Urothelium cell line (cell line): ENCODE data around the gene EPM2A.

Experiments used
- DNase-seq: peaks from one replicate; pipeline ENCODE4 v3.0.0; 2011; ENCODE audit warnings: low spot score, mixed read lengths
- FAIRE-seq: peaks from 2 replicates; lab custom pipeline; 2011; peaks lifted over from hg19 to GRCh38; lab: Jason Lieb, UNC

The EPM2A gene

DNA sequence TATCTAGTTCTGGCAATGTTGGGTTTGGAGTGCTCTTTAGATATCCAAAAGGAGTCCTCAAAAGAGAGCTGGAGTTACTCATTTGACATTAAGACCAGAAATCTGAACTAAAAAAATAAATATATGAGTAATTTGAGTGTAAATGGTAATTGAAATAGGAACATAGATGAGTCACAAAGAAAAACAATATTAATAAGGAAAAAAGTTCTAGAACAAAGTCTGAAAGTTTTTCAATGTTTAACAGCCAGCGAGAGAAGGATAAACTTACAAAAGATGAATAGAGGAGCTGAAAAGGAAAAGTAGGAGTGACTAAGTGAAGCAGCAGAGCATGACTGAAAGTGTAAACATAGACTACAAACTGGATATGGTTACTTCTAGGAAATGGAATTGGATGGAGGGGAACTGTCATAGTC is 46.8 kb downstream of the EPM2A start:
- DNase-seq (no peak), FAIRE-seq (no peak)

DNA sequence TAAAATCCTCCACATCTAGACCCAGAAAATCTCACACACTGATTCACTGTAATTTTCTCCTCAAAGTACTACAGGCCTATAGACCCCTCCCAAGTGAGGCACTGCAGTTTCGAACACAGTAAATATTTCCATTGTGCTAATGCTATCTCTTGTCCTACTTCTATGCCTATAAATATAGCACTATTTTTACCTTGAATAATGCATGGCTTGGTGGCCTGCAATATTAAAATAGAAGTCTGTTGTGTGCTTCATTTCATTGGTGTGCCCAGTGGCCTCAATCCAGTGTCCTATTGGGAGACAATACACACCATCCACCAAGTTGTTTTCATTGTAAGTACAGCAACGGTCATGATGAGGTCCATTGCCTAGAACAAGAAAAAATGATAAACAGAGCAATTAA is 49.4 kb downstream of the EPM2A start:
- no peak for DNase-seq
- FAIRE-seq: no peak

- DNase-seq (no peak), FAIRE-seq (no peak)
Observed at GRCh38 chr6:145681965-145682364, 53.4 kb downstream of the EPM2A start.

DNA sequence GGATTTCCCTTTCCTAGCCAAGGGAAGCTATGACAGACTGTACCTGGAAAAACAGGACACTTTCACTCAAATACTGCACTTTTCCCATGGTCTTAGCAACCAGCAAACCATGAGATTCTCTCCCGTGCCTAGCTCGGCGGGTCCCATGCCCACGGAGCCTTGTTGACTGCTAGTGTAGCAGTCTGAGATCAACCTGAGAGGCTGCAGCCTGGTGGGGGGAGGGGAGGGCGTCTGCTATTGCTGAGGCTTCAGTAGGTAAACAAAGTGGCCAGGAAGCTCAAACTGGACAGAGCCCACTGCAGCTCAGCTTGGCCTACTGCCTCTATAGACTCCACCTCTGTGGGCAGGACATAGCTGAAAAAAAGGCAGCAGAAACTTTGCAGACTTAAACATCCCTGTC is 61.8 kb downstream of the EPM2A start:
- DNase-seq (no peak), FAIRE-seq (no peak)

- FAIRE-seq: no peak
Observed at GRCh38 chr6:145670311-145670710, 65.0 kb downstream of the EPM2A start.

DNA sequence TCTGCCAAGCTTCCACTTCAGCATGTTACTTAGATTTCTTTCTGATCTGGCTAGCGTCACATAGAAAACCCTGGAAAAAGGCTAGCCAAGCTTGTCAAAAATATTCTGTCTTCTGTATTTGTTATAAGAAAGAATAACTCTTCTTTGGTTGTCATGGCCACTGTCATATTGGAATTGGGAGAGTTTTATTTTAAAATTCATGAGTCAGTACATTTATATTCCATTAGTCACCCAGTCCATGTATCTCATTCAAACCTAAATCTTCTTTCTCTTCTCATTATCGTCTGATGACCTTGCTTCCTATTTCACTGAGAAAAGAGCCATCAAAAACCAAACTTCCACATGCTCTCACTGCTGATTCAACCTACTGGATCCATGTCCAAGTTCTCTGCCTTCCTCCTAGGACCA is 65.7 kb downstream of the EPM2A start:
- FAIRE-seq: no peak
- DNase-seq: peak; percentile 16

More at GRCh38 chr6:145670311-145670710, 65.0 kb downstream of the EPM2A start:
- DNase-seq: no peak

DNA sequence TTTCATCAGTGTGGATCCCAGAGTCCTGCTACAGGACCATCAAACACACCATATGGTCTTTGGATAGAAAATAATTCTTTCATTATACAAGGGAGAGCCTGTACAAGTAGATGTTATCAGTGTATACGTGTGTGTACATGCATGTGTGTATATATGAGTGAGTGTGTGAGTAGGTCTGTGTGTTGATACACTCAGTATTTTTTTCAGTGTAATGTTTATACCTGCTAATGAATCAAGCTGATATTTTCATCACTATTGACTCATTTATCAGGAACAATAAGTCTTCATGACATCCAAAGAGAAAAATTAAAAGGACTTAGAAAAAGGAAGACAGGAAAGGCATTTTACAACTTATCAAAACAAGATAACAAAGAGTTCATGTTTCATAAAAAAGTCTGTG is 66.5 kb downstream of the EPM2A start:
- DNase-seq (no peak), FAIRE-seq (no peak)

- no peak for DNase-seq
Observed at GRCh38 chr6:145660676-145661075, 74.6 kb downstream of the EPM2A start.

GRCh38 chr6:145656128-145656527 is 79.2 kb downstream of the EPM2A start:
- DNase-seq: no peak
- FAIRE-seq: no peak

More at GRCh38 chr6:145660676-145661075, 74.6 kb downstream of the EPM2A start:
- no peak for FAIRE-seq

DNA sequence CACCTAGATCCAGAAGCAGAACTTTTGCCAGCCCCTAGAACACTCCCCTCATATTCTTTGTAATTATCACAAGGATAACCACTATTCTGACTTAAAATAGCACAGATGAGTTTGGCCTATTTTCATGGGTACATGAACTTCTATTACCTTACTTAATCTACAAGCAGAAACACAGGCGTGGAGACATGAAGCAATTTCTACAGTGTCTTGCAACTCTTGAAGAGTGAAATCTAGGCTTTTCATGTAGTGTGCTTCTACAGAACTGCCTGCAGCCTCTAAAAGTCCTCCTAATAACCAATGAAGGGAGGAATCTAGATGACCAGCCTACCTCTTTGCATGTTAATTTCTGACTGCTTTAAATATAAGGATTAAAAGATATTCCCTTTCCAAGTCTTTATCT is 82.7 kb downstream of the EPM2A start:
- DNase-seq (no peak), FAIRE-seq (no peak)

DNA sequence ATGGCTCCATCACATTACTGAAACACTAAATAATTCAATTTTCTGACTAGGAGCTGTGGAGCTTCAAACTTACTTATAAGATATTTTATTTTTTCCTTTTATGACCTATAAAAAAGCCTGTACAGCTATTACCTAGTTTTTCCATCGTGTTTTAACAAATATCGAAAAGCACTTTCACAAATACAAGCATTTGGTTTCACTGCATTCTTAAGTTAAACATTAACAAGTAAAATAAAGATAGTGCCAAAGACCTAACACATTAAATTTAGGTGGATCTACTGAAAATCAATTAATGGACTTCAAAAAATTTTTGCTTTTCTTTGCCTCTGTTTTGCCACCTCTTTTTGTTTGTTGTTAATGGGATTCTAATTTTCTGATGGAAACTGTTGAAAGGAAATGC is 83.3 kb downstream of the EPM2A start:
- DNase-seq: no peak
- FAIRE-seq: no peak

DNA sequence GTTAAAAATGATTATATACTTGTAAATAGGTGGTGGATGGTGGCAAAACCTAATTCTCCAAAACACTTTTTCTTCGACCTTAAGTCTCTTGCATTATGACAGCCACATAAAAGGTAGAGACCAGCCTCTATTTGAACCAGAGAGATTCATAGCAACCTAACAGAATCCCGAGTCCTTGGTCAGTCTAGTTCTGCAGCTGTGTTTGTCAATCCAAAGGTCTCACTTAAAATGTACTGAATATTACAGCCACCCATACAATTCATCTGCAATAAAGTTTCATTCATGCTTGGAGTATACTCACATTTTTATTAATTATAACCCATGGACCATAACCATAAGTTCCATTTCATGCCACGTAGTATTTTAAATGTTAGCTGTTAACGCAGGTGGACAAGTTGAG is 87.2 kb downstream of the EPM2A start:
- FAIRE-seq (no peak), DNase-seq (no peak)

GRCh38 chr6:145647602-145648001 is 87.7 kb downstream of the EPM2A start:
- no peak for FAIRE-seq
- no peak for DNase-seq

GRCh38 chr6:145643760-145644159 is 91.6 kb downstream of the EPM2A start:
- DNase-seq: no peak
- no peak for FAIRE-seq

DNA sequence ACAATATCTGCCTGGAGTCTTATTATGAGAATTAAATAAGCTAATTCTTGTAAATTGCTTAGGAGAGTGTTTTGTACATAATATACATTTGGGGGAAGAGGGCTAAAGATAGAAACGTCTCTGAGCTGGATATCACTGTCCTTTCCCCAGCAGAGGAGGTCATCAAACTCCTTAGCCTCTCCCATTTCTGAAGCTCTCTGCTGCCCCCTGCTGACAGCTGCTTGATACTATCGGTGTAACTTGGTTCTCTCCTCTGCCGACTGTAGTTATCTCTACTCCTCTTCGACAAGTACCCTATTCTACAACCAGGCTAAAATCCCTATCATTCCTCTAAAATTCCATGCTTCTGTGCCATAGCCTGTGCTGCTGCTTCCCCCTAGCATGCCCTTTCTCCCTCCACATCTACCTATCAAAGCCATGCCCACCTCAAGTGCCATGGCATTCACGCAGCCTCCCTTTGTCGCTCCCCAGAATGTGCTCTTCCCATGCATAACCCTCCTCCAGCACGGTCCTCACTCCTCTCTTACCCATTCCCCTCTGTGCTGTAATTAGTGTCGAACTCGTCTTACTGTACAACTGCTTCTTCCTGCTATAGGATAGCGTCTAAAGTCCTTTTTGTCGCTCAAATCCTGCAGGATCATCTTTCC is 101.2 kb downstream of the EPM2A start:
- peak; percentile 70 for DNase-seq
- FAIRE-seq: no peak

- FAIRE-seq: no peak
- no peak for DNase-seq
Observed at GRCh38 chr6:145632971-145633370, 102.3 kb downstream of the EPM2A start.

GRCh38 chr6:145631374-145631773 is 103.9 kb downstream of the EPM2A start:
- FAIRE-seq (no peak), DNase-seq (no peak)

DNA sequence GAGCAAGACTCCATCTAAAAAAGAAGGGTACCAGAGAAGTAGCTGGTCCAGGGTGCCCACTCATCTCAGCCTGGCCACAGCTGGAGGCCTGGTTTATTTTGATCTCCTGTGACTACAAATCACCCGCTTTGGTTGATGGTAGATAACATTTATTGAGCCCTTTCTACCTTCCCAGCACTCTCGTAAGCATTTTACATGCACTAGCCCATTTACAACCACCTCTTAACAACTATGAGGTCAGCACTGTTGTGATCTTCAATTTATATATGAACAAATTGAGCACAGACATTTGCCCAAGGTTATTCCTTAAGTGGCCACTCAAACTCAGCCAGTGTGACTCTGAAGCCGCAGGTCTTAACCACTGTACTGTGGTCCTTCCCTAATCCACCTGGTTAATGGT is 104.7 kb downstream of the EPM2A start:
- DNase-seq: no peak
- FAIRE-seq: no peak

DNA sequence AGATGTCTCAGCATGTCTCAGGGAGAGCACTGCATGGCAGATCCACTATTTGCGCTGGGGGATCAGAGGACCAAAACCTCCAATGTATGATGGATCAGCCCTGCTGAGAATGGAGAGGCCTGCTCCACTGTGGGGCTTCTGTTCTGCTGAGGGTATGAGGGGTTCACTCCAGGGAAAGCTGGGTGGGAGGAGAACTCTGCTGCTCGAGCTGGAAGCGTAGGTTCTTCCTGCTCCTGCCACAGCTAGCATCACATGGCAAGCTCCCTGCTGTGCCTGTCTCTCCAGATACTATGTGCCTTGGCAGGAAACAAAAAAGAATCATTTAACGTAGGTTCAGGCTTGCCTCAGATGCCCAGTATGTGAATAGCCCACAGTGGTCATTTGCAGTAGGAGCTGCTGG is 105.8 kb downstream of the EPM2A start:
- no peak for FAIRE-seq

GRCh38 chr6:145627451-145627850 is 107.9 kb downstream of the EPM2A start:
- no peak for DNase-seq
- FAIRE-seq: no peak

More for the DNA sequence above, 105.8 kb downstream of the EPM2A start:
- no peak for DNase-seq

GRCh38 chr6:145626857-145627256 is 108.5 kb downstream of the EPM2A start:
- DNase-seq (no peak), FAIRE-seq (no peak)

GRCh38 chr6:145623231-145623630 is 112.1 kb downstream of the EPM2A start:
- no peak for FAIRE-seq
- no peak for DNase-seq

GRCh38 chr6:145621776-145622175 is 113.5 kb downstream of the EPM2A start:
- no peak for DNase-seq
- FAIRE-seq: no peak
